Activated CD4-positive, alpha-beta T cell treated with anti-CD3 and anti-CD28 coated beads, Interleukin-2, amount 50 U/mL, for 16 hours (primary cell): ENCODE results near the gene ADAM33.

Experiments
- DNase-seq: peaks from one replicate; pipeline ENCODE4 v3.0.0-alpha.2; 2020

The ADAM33 gene

GRCh38 chr20:3635346-3635745 is 46.5 kb downstream of the ADAM33 start:
- no peak for DNase-seq

- DNase-seq: no peak
Measured at GRCh38 chr20:3633913-3634478, 47.8 kb downstream of the ADAM33 start.

GRCh38 chr20:3632311-3633004 is 49.4 kb downstream of the ADAM33 start:
- no peak for DNase-seq

- no peak for DNase-seq
Measured at GRCh38 chr20:3631534-3631933, 50.3 kb downstream of the ADAM33 start.

GRCh38 chr20:3630429-3630828 is 51.4 kb downstream of the ADAM33 start:
- DNase-seq: no peak

GRCh38 chr20:3629893-3630292 is 51.9 kb downstream of the ADAM33 start:
- DNase-seq: no peak

GRCh38 chr20:3628502-3629314 is 53.1 kb downstream of the ADAM33 start:
- DNase-seq: no peak

- DNase-seq: no peak
Measured at GRCh38 chr20:3627476-3627875, 54.3 kb downstream of the ADAM33 start.

GRCh38 chr20:3622406-3622805 is 59.4 kb downstream of the ADAM33 start:
- DNase-seq: no peak

GRCh38 chr20:3621111-3621510 is 60.7 kb downstream of the ADAM33 start:
- no peak for DNase-seq
